ENCODE data around the gene CCDC3. TPM values are rescaled to one million over a fixed set of nuclear protein-coding genes. Genes with fewer than 3 reads are reported as not detected.

CCDC3 gene
- total and polyA plus RNA-seq, 2 of the 4 experiments (the other 2 are of a cell fraction), result 0.29 to 0.36 TPM

- Histone ChIP-seq H3K9me3 (ENCODE audit: control insufficient read depth, insufficient read depth, low read length) (peaks cover 2% of the 10 kb centered on the region; the same call in 1 of the 2 replicates), H3K18ac (ENCODE audit: low read depth, low read length) (no peak overlapping the region), H2AFZ (replicated peaks; ENCODE audit: low read length, poor library complexity) (no peak overlapping the region), H3K4me1 (ENCODE audit: control insufficient read depth, insufficient read depth, low read length) (no peaks in the 10 kb centered on the region; the same call in 1 of the 2 replicates), H3K4me3 (ENCODE audit: insufficient read depth, low read depth, low read length) (no peak overlapping the region), H3K4me2 (ENCODE audit: low read depth, low read length) (no peak overlapping the region), H3K9ac (ENCODE audit: low read depth, low read length) (no peak overlapping the region), H3K23ac (ENCODE audit: low read depth, low read length) (no peak overlapping the region), H3K56ac (ENCODE audit: extremely low read depth, insufficient read depth, low read length) (no peak overlapping the region), H3K79me1 (ENCODE audit: low read depth in 1 of 2, low read length in 2 of 2) (no peaks in the 10 kb centered on the region), H3K14ac (replicated peaks; ENCODE audit: low read depth, low read length) (no peak overlapping the region), H4K8ac (ENCODE audit: low read depth in 2 of 2, low read length in 2 of 2) (no peak overlapping the region), H2BK20ac (ENCODE audit: low read depth, low read length) (no peak overlapping the region), H3K36me3 (ENCODE audit: control insufficient read depth, insufficient read depth, low read length) (no peaks in the 10 kb centered on the region), H2BK5ac (ENCODE audit: low read depth, low read length, poor library complexity, severe bottlenecking) (no peak overlapping the region), H2AK9ac (replicated peaks; ENCODE audit: low read depth, low read length, poor library complexity) (no peak overlapping the region), H4K91ac (ENCODE audit: insufficient read depth, low read depth, low read length) (no peak overlapping the region), H4K5ac (ENCODE audit: low read depth, low read length) (no peak overlapping the region), H3K4ac (ENCODE audit: low read depth, low read length) (no peak overlapping the region), H2AK5ac (ENCODE audit: low read depth, low read length) (no peak overlapping the region), H2BK120ac (ENCODE audit: low read depth, low read length) (no peak overlapping the region), H2BK15ac (ENCODE audit: low read depth, low read length) (no peak overlapping the region), H3K27me3 (ENCODE audit: control insufficient read depth, insufficient read depth, low read length) (peaks cover 10% of the 10 kb centered on the region; the same call in 1 of the 2 replicates), H3K9me1 (ENCODE audit: insufficient read depth, low read length) (no peaks in the 10 kb centered on the region), H3K27ac (ENCODE audit: insufficient read depth, low read length) (no peak overlapping the region), H4K20me1 (ENCODE audit: insufficient read depth, low read length) (no peaks in the 10 kb centered on the region)
- in situ Hi-C loops (cut with MboI; ENCODE audit: low sequenced_read_pairs), result no loop called here
- CTCF ChIA-PET, result no interaction called here
- intact Hi-C loops (cut with micrococcal nuclease), result no loop called here
- ATAC-seq (ENCODE audit: low read depth) (no peak), DNase-seq (no peak)
- dilution Hi-C loops (cut with HindIII; ENCODE audit: low sequenced_read_pairs, unreplicated experiment), result no loop called here
- POLR2A ChIA-PET (ENCODE audit: unreplicated experiment), result no interaction called here
- BruUV-seq (replicated peaks), result no TSS peak
- WGBS, 2 experiments (ENCODE audit: extremely low coverage in 2 of 2, insufficient read length in 1 of 2), result no CpG with 5 or more reads among the region's 6 CpGs
- TF ChIP-seq CTCF (conservative IDR thresholded peaks at IDR 0.05; ENCODE audit: low read depth, low read length) (no peak), SMC3 (IDR thresholded peaks at IDR 0.05; ENCODE audit: low read depth, low read length) (no peak), BHLHE40 (IDR thresholded peaks at IDR 0.05; ENCODE audit: low read depth, low read length) (no peak), RCOR1 (IDR thresholded peaks at IDR 0.05; ENCODE audit: insufficient replicate concordance, low read length) (no peak), MXI1 (IDR thresholded peaks at IDR 0.05; ENCODE audit: borderline replicate concordance, low read depth, low read length) (no peak), CHD1 (IDR thresholded peaks at IDR 0.05; ENCODE audit: low read depth, low read length) (no peak), RAD21 (IDR thresholded peaks at IDR 0.05; ENCODE audit: low read length) (no peak), ELK1 (IDR thresholded peaks at IDR 0.05; ENCODE audit: borderline replicate concordance, low read depth, low read length) (no peak), RFX5 (IDR thresholded peaks at IDR 0.05; ENCODE audit: low read depth, low read length) (no peak), USF2 (IDR thresholded peaks at IDR 0.05; ENCODE audit: low read depth, low read length) (no peak), CEBPB (IDR thresholded peaks at IDR 0.05; ENCODE audit: low read depth, low read length) (no peak), FOS (IDR thresholded peaks at IDR 0.05; ENCODE audit: low read depth, low read length) (no peak), NFE2L2 (IDR thresholded peaks at IDR 0.05; ENCODE audit: low read depth, low read length) (no peak)
Measured at GRCh38 chr10:12980713-12981306, 20.7 kb downstream of the CCDC3 start.
